Mammary epithelial cell (primary cell): ENCODE results near the gene SKI.

Experiments used
- CTCF ChIP-seq, 2 donors: IDR thresholded peaks in 1 of 2; conservative IDR thresholded peaks in 1 of 2; 2 replicates each; pipeline ENCODE4 v1.5.1; 2011 to 2012; ENCODE audit warnings: inconsistent platforms in 2 of 2, low read length in 2 of 2, mild to moderate bottlenecking in 2 of 2, control low read depth in 1 of 2, low read depth in 1 of 2; ENCODE audit not compliant: insufficient read depth in 1 of 2; ENCODE audit errors: extremely low read depth in 1 of 2
- EZH2 ChIP-seq: IDR thresholded peaks from 2 replicates; pipeline ENCODE4 v1.6.1; 2012; ENCODE audit warnings: low read length, inconsistent platforms, borderline replicate concordance

GRCh38 chr1:2266301-2266975 lies 38.3 kb downstream of the SKI start:
- no peak for TF ChIP-seq CTCF (conservative IDR thresholded peaks at IDR 0.05 in 1 of 2, IDR thresholded peaks at IDR 0.05 in 1 of 2; ENCODE audit: extremely low read depth in 1 of 2, insufficient read depth in 1 of 2, low read depth in 1 of 2, low read length in 2 of 2)
- no peak for TF ChIP-seq EZH2
